Tibial nerve (tissue), 4 donors: ENCODE results near the gene GNG7. TPM values are rescaled to one million over a fixed set of nuclear protein-coding genes. Genes with fewer than 3 reads are reported as not detected.

ENCODE experiments used
- DNase-seq, 2 donors: peaks; one replicate each; pipeline ENCODE4 v3.0.0-alpha.2; 2019; ENCODE audit warnings: low spot score in 2 of 2
- H3K27ac ChIP-seq, 4 donors: fragments of 200-600 bp; sonication (generic) in 3 of 4; one replicate each; pipeline ENCODE4 v1.5.1; 2017 to 2019; ENCODE audit warnings: mild to moderate bottlenecking in 1 of 4
- H3K27me3 ChIP-seq, 2 donors: fragments of 200-600 bp; sonication (generic) in 1 of 2; one replicate each; pipeline versions ENCODE4 v1.5.1 to v1.6.0; 2017 to 2019
- H3K36me3 ChIP-seq, 3 donors: fragments of 200-600 bp; sonication (generic); one replicate each; pipeline ENCODE4 v1.5.1; 2018 to 2019
- H3K4me1 ChIP-seq, 4 donors: fragments of 200-600 bp; sonication (generic) in 3 of 4; one replicate each; pipeline ENCODE4 v1.5.1; 2017 to 2019
- H3K4me3 ChIP-seq, 4 donors: fragments of 200-600 bp; sonication (generic) in 3 of 4; one replicate each; pipeline ENCODE4 v1.5.1; 2017 to 2019; ENCODE audit warnings: mild to moderate bottlenecking in 1 of 4, moderate library complexity in 1 of 4
- H3K9me3 ChIP-seq, 4 donors: fragments of 200-600 bp; sonication (generic) in 3 of 4; one replicate each; pipeline ENCODE4 v1.5.1; 2017 to 2019
- CTCF ChIP-seq, 5 experiments: fragments of 200-600 bp in 3 of 5; fragments of 450-650 bp in 2 of 5; sonication (generic) in 3 of 5; IDR thresholded peaks; one replicate each; pipeline ENCODE4 v1.5.1; 2016 to 2019; ENCODE audit warnings: antibody characterized with exemption in 5 of 5, mild to moderate bottlenecking in 3 of 5, moderate library complexity in 2 of 5
- EP300 ChIP-seq, 2 donors: sonication (generic); formaldehyde crosslinking; IDR thresholded peaks; one replicate each; pipeline ENCODE4 v1.6.1; 2017; ENCODE audit warnings: antibody characterized with exemption in 2 of 2, mild to moderate bottlenecking in 1 of 2
- POLR2A ChIP-seq, 2 donors: fragments of 450-650 bp; IDR thresholded peaks; one replicate each; pipeline ENCODE4 v1.6.1; 2017; ENCODE audit warnings: antibody characterized with exemption in 2 of 2, mild to moderate bottlenecking in 2 of 2, moderate library complexity in 2 of 2
- WGBS, 2 donors: methylation state at CpG; one replicate each; pipeline ENCODE4 v1.1.5; 2018; 5-methylcytosine and 5-hydroxymethylcytosine counted together
- total RNA-seq, 4 donors: library from RNA; depleted of rRNA; stranded (reverse); fragments of >200 nt; gene quantifications; one replicate each; pipeline ENCODE4 v1.1.0, GENCODE V29; 2016

Gene GNG7
- total RNA-seq, 4 donors from 2014 or later, result 2.6 to 5.3 (median 3.5) TPM

GRCh38 chr19:2666344-2666994, 36.0 kb downstream of the GNG7 start:
- Histone ChIP-seq H3K4me3 (no peak overlapping the region), H3K27ac (no peak overlapping the region), H3K36me3 (no peaks in the 10 kb centered on the region), H3K27me3 (no peaks in the 10 kb centered on the region), H3K4me1 (no peaks in the 10 kb centered on the region), H3K9me3 (peaks cover 0 to 17% (median 0%) of the 10 kb centered on the region in 4 donors)
- 82% methylated on average over 9 of the region's 9 CpGs for WGBS, 2 donors
- TF ChIP-seq EP300 (IDR thresholded peaks at IDR 0.05), result no peak
- TF ChIP-seq CTCF (IDR thresholded peaks at IDR 0.05), result no peak
- no peak for TF ChIP-seq POLR2A (IDR thresholded peaks at IDR 0.05)
- no peak for DNase-seq

GRCh38 chr19:2665103-2665502, 37.4 kb downstream of the GNG7 start:
- TF ChIP-seq CTCF (IDR thresholded peaks at IDR 0.05), result no peak
- no peak for TF ChIP-seq POLR2A (IDR thresholded peaks at IDR 0.05)
- TF ChIP-seq EP300 (IDR thresholded peaks at IDR 0.05), result no peak
- Histone ChIP-seq H3K27me3 (no peaks in the 10 kb centered on the region), H3K36me3 (no peaks in the 10 kb centered on the region), H3K27ac (no peak overlapping the region), H3K4me1 (no peaks in the 10 kb centered on the region), H3K4me3 (no peak overlapping the region), H3K9me3 (peaks cover 0 to 17% (median 0%) of the 10 kb centered on the region in 4 donors)
- DNase-seq, result no peak
- 77% methylated on average over 7 of the region's 11 CpGs for WGBS, 2 donors

- no peak for TF ChIP-seq CTCF (IDR thresholded peaks at IDR 0.05)
- no peak for TF ChIP-seq EP300 (IDR thresholded peaks at IDR 0.05)
- no peak for TF ChIP-seq POLR2A (IDR thresholded peaks at IDR 0.05)
- Histone ChIP-seq H3K9me3 (peaks cover 0 to 17% (median 0%) of the 10 kb centered on the region in 4 donors), H3K4me1 (no peaks in the 10 kb centered on the region), H3K27ac (peak overlapping the region in 1 of 4 donors; percentile 34), H3K4me3 (no peak overlapping the region), H3K27me3 (no peaks in the 10 kb centered on the region), H3K36me3 (no peaks in the 10 kb centered on the region)
- DNase-seq, result no peak
- 51 to 59% methylated on average over 17 to 18 of the region's 18 CpGs for WGBS, 2 donors
These were observed 38.4 kb downstream of the GNG7 start for GRCh38 chr19:2663920-2664571.

GRCh38 chr19:2661615-2662014, 40.9 kb downstream of the GNG7 start:
- H3K4me3 ChIP-seq, result no peak overlapping the region
- no peaks in the 10 kb centered on the region for H3K4me1 ChIP-seq
- DNase-seq, result no peak
- H3K27me3 ChIP-seq, result no peaks in the 10 kb centered on the region
- TF ChIP-seq CTCF (IDR thresholded peaks at IDR 0.05) (no peak), EP300 (IDR thresholded peaks at IDR 0.05) (no peak), POLR2A (IDR thresholded peaks at IDR 0.05) (no peak)
- 75 to 76% methylated on average over 4 of the region's 4 CpGs for WGBS, 2 donors
- H3K9me3 ChIP-seq, result peaks cover 0 to 17% (median 0%) of the 10 kb centered on the region in 4 donors
- no peak overlapping the region for H3K27ac ChIP-seq
- H3K36me3 ChIP-seq, result no peaks in the 10 kb centered on the region

GRCh38 chr19:2659856-2660432, 42.5 kb downstream of the GNG7 start:
- 72 to 78% methylated on average over 11 of the region's 11 CpGs for WGBS, 2 donors
- Histone ChIP-seq H3K4me1 (no peaks in the 10 kb centered on the region), H3K27ac (no peak overlapping the region), H3K36me3 (no peaks in the 10 kb centered on the region), H3K4me3 (no peak overlapping the region), H3K27me3 (no peaks in the 10 kb centered on the region), H3K9me3 (peaks cover 0 to 17% (median 0%) of the 10 kb centered on the region in 4 donors)
- DNase-seq, result no peak
- TF ChIP-seq POLR2A (IDR thresholded peaks at IDR 0.05) (no peak), EP300 (IDR thresholded peaks at IDR 0.05) (no peak), CTCF (IDR thresholded peaks at IDR 0.05) (no peak)
